Brain pericyte (primary cell): ENCODE data around the gene CEP44.
"Not testable (repeated sequence)": the region's sequence is repeated elsewhere in the genome, so short reads cannot be mapped to it uniquely, and the experiment has no call there.

Source experiments
- DNase-seq: peaks from one replicate; pipeline ENCODE4 v3.0.0-alpha.2; 2012; ENCODE audit warnings: low read depth, low spot score

CEP44 gene

DNA sequence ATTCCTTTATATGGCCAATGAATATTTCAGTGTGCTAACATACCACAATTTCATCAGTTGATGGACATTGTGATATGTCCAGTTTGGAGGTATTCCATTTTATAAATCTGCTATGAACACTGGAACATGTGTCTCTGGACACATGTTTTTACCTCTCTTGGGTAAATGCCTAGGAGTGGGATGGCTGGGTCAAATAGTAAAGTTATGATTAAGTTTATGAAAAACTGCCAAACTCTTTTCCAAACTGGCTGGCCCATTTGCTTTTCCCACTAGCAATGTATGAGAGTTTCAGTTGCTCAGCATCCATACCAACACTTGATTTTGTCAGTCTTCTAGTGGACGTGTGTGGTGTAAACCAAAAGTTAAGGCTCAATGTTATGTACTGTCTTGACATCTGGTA is 40.5 kb downstream of the CEP44 start:
- no peak for DNase-seq

DNA sequence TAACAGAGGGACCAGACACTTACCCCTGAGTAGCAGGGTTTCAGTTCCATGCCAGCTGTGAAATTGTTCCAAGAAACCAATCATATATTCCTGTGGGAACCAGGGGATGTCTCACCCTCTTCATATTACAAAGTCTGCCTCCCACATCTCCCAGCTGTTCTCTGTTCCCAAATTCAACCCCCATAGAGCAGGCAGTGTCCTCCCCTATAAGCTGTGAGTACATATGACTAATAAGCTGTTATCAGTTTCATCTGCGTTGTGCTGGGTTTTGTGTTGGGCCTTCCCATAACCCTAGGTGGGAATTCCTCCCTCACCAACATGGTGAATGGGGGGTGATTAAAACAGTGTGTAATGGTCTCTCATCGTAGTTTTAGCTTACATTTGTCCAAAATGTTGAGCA is 41.0 kb downstream of the CEP44 start:
- DNase-seq = no peak

DNA sequence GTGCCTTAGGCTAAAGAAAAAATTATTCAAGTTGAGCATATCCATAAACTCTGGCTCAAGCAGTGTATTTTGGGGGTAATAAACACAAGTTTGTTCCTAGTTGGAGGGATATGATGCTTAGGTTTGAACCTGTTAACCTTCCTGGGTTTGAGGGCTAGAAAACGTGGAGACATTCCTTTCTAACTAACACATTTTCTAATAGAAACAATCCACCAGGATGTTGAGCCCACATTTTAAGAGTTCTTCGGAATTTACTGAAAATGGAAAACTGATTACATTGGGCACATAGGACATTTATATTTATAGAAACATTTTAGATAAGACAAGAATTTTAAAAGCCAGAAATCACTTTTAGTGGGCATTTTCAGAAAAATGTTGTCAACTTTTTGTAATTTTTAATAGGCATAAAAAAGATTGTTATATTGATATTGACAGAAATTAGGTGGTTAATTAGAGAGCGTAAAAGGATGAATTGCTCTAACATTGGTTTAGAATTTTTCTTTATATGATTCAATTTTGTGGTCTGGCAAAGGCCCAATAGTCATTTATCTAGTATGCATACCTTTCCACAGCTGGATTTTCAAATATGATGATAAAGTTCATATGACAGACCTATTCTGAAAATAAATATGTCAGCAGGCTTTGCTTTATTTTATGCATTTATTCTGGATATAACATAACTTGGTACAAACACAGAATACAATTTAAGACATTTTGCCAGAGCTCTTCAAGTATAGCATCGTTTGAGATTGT is 49.2 kb downstream of the CEP44 start:
- no peak for DNase-seq

DNA sequence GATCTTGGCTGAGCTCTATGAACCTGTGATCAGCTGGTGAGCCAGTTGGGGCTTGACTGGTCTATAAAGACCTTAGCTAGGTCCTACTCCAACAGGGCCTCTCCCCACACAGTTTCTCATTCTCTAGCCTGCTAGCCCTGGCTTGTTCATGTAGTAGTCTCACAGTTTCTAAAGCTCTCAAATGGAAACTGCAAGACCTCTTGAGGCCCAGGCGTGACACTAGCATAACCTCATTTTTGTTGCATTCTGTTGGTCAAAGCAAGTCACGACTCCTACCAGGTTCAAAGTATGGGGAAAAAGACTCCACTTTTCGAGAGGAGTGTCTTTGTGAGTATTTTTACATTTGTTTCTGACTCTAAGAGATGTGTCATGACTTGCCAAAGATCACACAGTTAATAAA is 50.9 kb downstream of the CEP44 start:
- DNase-seq = no peak

DNA sequence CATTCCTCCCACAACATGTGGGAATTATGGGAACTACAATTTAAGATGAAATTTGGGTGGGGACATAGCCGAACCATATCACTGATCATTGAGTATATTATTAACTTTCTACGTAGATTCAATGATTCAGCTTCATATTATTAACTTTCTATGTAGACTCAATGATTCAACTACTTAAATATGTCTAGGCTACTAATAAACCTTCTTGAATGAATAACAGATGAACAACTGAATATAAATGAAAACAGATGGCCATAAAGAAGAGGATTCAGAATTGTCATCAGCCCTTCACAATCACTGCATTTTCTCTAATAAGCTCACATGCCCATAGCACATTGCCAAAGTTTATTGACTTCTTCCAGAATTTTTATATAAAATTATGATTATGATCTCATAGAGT is 57.0 kb downstream of the CEP44 start:
- no peak for DNase-seq

DNA sequence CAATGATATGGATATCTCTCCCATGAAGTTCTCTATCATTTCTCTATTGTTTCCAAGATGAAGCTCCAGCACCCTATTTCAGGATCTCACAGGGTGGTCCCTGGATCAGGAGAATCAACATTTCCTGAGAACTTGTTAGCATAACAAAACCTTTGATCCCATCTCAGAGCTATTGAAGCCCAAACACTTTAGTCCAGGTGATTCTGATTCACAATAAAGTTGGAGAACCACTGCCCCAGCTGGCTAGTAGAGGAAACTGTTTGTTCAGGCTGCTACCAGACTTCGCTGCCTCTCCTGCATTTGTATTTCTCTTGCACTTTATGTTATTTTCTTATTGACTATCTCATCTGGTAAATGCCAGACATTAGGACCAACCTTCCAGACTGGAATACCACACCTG is 65.4 kb downstream of the CEP44 start:
- DNase-seq = no peak

DNA sequence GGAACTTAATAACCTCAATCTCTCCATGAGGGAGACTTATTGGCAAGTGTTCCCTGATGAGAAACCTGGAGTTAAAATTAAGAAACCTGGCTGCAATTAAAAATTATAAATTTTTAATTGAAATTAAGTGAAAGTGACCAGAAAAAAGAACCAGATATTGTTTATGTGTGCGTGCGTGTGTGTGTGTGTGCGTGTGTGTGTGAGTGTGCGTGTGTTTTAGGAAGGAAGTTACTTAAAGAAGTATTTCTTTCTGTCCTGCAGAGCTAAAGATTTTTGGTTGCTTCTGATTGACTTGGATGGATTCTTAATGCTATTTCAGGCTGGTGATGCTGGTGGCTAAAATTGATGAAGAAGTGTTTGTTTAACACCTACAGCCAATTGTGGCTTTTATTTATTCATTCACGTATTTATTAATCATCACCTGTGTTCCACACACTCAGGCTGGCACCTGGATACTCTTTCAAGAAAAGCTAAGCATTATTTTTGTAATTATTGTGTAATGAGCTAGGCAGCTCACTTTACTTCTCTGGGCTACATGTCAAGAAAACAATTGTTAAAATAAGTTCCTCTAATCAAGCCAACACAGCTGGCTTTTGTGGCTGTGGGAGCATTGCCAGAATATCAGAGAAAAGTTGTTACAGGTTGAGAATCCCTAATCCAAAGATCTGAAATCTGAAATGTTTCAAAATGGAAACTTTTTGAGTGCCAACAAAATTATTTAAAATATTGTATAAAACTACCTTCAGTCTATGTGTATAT is 68.5 kb downstream of the CEP44 start:
- no peak for DNase-seq

DNA sequence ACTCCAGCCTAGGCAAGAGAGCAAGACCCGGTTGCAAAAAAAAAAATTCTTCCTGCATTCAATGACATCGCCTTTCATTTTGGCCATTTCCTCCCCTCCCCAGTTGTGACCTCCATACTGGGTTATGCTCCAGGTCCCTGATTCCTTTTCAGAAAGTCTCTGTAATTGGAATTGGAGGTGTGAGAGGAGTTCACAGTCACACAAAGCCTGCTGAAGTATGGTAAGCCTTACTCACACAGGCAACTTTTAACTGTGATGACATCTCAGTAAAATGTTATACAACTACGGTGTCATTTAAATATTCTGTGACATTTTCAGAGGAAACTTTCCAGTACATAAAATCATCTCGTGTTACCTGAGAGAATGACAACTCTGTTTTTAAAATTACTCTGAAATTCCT is 73.6 kb downstream of the CEP44 start:
- no peak for DNase-seq

DNA sequence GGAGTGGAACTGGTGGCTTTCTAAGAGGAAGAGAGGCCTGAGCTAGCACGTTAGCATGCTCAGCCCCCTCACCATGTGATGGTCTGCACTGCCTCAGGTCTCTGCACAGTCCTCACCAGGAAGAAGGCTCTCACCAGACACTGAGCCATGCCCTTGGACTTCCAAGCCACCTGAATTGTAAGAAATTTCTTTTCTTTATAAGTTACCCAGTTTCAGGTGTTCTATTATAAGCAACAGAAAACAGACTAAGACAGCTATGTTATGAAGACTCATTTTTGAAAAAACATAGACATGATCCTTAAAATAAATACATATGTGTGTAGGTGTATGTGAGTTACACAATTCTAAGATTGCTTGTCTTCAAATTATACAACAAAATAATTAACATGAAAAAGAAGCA is 74.7 kb downstream of the CEP44 start:
- DNase-seq = no peak

DNA sequence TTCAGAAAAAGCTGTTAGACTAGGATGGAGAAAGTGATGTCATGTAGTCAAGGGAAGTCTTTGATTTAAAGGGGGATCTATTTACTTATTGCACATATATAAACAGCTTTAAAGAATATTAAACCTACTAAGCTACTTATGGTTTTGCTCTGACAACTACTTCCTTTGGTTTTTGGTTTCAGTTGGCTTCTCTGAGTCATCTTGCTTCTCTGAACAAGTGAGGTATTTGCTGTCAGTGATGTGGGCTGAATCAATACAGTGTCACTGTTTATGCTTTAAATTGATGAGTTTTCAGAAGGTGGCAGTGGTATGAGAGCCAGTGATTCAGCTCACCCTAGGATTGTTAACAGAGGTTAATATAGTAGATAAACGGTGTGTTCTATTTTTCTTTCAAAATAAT is 75.1 kb downstream of the CEP44 start:
- no peak for DNase-seq

DNA sequence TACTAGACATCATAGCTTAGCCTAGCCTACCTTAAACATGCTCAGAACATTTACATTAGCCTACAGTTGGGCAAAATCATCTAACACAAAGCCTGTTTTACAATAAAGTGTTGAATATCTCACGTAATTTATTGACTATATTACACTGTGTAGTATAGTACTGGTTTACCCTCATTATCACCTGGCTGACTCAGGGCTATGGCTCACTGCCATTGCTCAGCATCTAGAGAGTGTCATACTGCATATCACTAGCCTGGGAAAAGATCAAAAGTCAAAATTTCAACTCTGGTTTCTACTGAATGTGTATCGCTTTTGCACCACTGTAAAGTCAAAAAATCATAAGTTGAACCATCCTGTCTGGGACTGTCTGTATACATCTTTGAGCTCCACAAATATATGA is 78.6 kb downstream of the CEP44 start:
- no peak for DNase-seq

DNA sequence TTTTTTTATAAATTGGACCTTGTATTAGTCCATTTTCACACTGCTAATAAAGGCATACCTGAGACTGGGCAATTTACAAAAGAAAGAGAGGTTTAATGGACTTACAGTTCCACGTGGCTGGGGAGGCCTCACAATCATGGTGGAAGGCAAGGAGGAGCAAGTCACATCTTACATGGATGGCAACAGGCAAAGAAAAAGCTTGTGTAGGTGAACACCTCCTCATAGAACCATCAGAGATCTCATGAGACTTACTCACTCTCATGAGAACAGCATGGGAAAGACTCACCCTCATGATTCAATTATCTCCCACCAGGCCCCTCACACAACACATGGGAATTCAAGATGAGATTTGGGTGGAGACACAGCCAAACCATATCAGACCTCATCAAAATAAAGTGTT is 80.1 kb downstream of the CEP44 start:
- not testable (repeated sequence) for DNase-seq

DNA sequence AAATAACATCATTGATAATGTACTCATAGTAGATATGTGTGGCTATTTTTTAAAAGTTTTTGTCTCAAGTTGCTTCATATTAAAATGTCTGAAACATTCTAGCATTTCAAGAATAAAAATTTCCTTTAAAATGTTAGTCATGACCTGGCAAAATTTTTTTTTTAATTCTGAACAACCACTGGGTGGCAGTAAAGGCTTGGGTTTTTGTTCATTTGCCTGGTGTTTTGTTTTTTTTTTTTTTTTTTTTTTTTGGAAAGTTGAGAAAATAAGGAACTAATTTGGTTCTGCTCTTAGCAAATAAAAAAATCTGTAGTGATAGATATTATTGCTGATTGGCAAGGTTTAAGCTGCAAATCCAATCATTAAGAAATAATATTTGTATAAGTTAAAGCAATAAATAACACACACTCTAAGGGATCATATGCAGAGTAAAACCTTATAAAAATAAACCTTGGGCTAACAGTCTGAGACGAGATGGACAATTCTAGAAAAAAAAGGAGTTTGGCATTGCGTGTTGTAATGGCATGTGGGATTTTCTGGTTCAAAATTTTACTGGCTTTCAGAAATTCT is 81.4 kb downstream of the CEP44 start:
- no peak for DNase-seq

DNA sequence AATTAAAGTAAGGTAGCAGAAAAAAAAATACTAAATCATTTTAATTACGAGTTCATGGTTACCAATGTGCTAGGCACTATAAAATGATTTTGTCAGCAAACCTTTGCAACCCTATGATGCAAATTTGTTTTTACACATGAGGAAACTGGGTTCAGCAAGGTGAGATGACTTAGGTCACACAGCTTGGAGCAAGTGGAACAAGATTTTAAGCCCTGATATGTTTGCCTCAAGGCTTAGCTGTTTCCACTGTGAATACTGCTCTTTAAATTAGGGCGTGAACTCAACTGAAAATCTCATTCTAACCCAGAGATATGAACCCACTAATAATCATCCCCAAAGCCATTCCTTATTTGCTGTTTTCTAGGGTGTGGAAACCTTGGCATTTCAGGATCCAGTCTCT is 86.3 kb downstream of the CEP44 start:
- DNase-seq = no peak

DNA sequence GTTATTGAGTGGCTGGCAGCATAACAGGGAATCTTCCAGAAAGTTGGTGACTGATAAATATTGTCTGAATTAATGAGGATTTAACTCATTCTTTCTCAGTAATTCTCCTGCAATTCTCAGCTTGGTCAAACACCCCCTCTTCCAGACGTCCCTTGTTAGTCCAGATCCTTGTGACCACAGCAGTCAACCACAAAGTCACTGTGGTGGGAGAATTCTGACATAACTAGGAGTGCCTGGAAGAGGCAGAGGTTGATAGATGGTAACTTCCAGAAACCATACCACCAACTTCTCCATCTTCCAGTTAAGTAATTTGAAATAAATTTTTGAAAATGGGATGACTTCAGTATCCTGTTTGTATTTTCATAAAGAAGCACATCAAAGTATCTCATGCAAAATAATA is 90.1 kb downstream of the CEP44 start:
- no peak for DNase-seq

DNA sequence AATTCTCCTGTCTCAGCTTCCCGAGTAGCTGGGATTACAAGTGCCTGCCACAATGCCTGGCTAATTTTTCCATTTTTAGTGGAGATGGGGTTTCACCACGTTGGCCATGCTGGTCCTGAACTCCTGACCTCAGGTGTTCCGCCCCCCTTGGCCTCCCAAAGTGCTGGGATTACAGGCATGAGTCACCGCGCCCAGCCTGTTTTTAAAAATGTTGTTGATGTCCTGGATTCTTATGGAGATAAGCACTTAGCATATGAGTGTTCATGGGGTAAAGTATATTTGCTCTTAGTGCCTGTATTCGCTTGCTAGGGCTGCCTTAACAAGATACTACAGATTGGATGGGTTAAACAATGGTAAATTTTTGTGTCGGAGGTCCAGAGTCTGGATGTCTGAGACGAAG is 91.7 kb downstream of the CEP44 start:
- DNase-seq = no peak

DNA sequence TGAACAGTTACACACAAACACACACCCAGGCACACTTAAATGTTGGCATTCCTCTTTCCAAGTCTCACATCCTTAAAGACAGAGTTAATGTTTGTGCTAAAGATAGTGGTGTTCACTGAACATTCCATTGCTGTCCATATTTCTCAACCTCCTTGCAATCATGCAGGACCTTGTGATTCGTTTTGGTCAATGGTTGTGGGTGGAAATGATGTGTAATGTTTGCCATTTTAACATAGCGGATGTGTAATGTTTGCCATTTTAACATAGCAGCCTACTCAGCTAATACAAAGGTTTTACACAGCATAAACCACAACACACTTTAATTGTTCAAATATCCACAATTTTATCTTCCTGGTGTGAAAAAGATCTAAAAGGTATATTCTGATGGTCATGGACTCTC is 93.9 kb downstream of the CEP44 start:
- no peak for DNase-seq

DNA sequence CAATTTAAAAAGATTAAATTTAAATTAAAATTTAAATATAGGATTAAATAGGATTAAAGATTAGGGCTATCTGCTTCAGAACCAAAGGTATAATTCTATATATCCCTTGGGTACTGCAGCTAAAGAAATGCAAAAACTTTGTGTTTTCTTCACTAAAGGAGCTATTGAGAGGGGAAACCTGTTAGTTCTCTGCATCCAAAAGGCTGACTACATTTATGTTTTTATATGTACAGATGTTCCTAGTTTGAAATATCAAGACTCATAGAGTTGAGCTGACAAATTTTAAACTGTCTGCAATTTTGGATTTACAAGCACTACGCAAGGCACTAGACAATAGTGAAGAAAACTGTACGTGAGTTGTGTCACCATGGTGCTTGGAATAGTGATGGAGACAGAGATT is 95.2 kb downstream of the CEP44 start:
- DNase-seq = no peak

DNA sequence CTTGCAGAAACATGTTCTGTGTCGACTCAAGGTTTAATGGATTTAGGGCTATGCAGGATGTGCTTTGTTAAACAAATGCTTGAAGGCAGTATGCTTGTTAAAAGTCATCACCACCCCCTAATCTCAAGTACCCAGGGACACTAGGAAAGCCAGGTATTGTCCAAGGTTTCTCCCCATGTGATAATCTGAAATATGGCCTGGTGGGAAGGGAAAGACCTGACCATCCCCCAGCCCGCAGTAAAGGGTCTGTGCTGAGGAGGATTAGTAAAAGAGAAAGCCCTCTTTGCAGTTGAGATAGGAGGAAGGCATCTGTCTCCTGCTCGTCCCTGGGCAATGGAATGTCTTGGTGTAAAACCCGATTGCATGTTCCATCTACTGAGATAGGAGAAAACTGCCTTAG is 96.5 kb downstream of the CEP44 start:
- DNase-seq = not testable (repeated sequence)

DNA sequence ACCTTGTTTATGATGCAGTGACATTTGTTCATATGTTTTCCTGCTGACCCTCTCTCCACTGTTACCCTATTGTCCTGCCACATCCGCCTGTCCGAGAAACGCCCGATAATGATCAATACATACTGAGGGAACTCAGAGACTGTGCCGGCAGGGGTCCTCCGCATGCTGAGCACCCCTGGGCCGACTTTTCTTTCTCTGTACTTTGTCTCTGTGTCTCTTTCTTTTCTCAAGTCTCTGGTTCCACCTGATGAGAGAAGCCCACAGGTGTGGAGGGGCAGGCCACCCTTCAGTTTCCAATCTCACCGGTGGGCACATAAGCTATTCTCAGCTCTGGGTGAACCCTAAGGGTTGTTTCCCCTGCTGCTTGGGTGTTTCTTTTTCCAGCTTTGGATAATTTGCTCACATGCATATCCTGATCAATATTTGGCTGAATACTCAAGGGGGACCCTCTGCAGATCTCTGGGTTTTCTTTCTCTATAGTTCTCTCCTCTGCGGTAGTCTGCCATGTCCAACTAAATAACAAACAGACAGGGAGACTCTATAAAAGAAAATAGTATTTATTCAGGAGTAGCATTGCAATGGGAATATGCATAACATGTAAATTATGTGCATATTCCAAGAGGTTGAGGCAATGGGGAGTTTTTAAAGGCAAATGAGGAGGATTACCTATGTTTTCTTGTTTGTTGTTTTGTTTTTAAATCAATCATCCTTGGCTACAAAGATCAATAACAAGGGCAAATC is 97.2 kb downstream of the CEP44 start:
- DNase-seq = no peak

DNA sequence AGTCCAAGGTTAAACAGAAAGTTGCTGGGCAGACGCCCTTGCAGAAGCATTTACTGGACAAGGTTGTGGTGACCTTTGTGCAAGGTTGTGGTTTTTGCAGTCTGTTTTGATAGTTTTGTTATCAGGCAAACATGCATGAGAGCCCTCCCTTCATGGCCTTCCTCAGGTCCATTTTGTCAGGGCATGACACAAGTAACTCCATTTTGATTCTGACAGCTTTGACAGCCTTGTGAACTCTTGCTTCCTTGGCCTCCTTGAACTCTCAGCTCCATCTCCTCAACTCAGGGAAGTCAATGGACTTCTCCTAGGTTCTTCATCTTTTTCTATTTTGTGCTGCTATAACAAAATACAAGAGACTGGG is 97.7 kb downstream of the CEP44 start:
- DNase-seq = no peak
